LNCAP (cell line): ENCODE results near the gene TMEM192.

ENCODE experiments used
- CTCF ChIP-seq: fragments of 450-650 bp; IDR thresholded peaks from 2 replicates; pipeline ENCODE4 v1.5.1; 2017; ENCODE audit warnings: mild to moderate bottlenecking

The TMEM192 gene

GRCh38 chr4:165055601-165056000 is 57.1 kb downstream of the TMEM192 start:
- TF ChIP-seq CTCF: no peak

GRCh38 chr4:165053645-165054044 is 59.0 kb downstream of the TMEM192 start, which contains the start of gene TRIM75:
Gene TRIM75, plus strand, starts transcription at chr4:165053866. Its CDS starts 5,282 bp downstream, at chr4:165059148.
- TF ChIP-seq CTCF: no peak

- no peak for TF ChIP-seq CTCF
Measured at GRCh38 chr4:165052627-165053026, 60.0 kb downstream of the TMEM192 start.

- no peak for TF ChIP-seq CTCF
Measured at GRCh38 chr4:165048170-165048569, 64.5 kb downstream of the TMEM192 start.

GRCh38 chr4:165031436-165032211 is 81.0 kb downstream of the TMEM192 start, which contains the start of gene TRIM60:
Gene TRIM60, plus strand, starts transcription at chr4:165031999. Its CDS starts 8,074 bp downstream, at chr4:165040073.
- no peak for TF ChIP-seq CTCF

- TF ChIP-seq CTCF: no peak
Measured at GRCh38 chr4:165027762-165028402, 84.8 kb downstream of the TMEM192 start.
